ENCODE data around the gene TMEM100.

The TMEM100 gene

GRCh38 chr17:55722742-55723487 is at the start of gene TMEM100:
Gene TMEM100 (minus strand): TSS chr17:55722864. CDS start chr17:55721070, 1,794 bp downstream.
- no peak for DNase-seq

GRCh38 chr17:55772086-55772485 is 49.4 kb upstream of the TMEM100 start:
- DNase-seq = no peak

GRCh38 chr17:55770196-55770870 is 47.7 kb upstream of the TMEM100 start:
- DNase-seq = peak; percentile 44

GRCh38 chr17:55769625-55770000 is 46.9 kb upstream of the TMEM100 start:
- no peak for DNase-seq

- DNase-seq = no peak
Observed at GRCh38 chr17:55768936-55769624, 46.4 kb upstream of the TMEM100 start.

- DNase-seq = no peak
Observed at GRCh38 chr17:55765472-55765871, 42.8 kb upstream of the TMEM100 start.

- DNase-seq = no peak
Observed at GRCh38 chr17:55764610-55765009, 41.9 kb upstream of the TMEM100 start.

- DNase-seq = no peak
Observed at GRCh38 chr17:55763856-55764255, 41.2 kb upstream of the TMEM100 start.

- no peak for DNase-seq
Observed at GRCh38 chr17:55762086-55762858, 39.6 kb upstream of the TMEM100 start.

GRCh38 chr17:55760643-55761355 is 38.1 kb upstream of the TMEM100 start:
- DNase-seq = no peak

- no peak for DNase-seq
Observed at GRCh38 chr17:55758171-55758570, 35.5 kb upstream of the TMEM100 start.

- DNase-seq = no peak
Observed at GRCh38 chr17:55757659-55758058, 35.0 kb upstream of the TMEM100 start.

- no peak for DNase-seq
Observed at GRCh38 chr17:55756689-55757088, 34.0 kb upstream of the TMEM100 start.

- no peak for DNase-seq
Observed at GRCh38 chr17:55751720-55752250, 29.1 kb upstream of the TMEM100 start.

GRCh38 chr17:55750750-55751657 is 28.3 kb upstream of the TMEM100 start, which contains the start of gene PCTP:
Gene PCTP (plus strand): TSS chr17:55751051. CDS start chr17:55751104, 53 bp downstream.
- DNase-seq = peak; percentile 75

- no peak for DNase-seq
Observed at GRCh38 chr17:55749985-55750384, 27.3 kb upstream of the TMEM100 start.

- no peak for DNase-seq
Observed at GRCh38 chr17:55748841-55749240, 26.2 kb upstream of the TMEM100 start.

GRCh38 chr17:55747209-55747608 is 24.5 kb upstream of the TMEM100 start:
- DNase-seq = no peak

- no peak for DNase-seq
Observed at GRCh38 chr17:55746466-55746865, 23.8 kb upstream of the TMEM100 start.

GRCh38 chr17:55745258-55745657 is 22.6 kb upstream of the TMEM100 start:
- no peak for DNase-seq

Data from NCI-H2029 (cell line).